Fibroblast of villous mesenchyme (primary cell): ENCODE data around the gene AURKB. TPM values are rescaled to one million over a fixed set of nuclear protein-coding genes. Genes with fewer than 3 reads are reported as not detected.

Experiments used
- DNase-seq: peaks from one replicate; pipeline ENCODE4 v3.0.0-alpha.2; 2010; ENCODE audit warnings: low read depth
- H3K4me3 ChIP-seq: 2 replicates; pipeline ENCODE4 v1.5.1; 2011; ENCODE audit warnings: low read depth, mild to moderate bottlenecking, low read length
- total RNA-seq: library from RNA; depleted of rRNA; stranded (reverse); fragments of >200 nt; gene quantifications from 2 replicates; pipeline ENCODE4 v1.2.3, GENCODE V29; 2012
- TF ChIP-seq, protein P1 (sequence below): IDR thresholded peaks from 2 replicates; pipeline ENCODE4 v1.5.1; 2012; ENCODE audit warnings: low read depth, mild to moderate bottlenecking, low read length; ENCODE audit not compliant: insufficient read depth

The AURKB gene
- total RNA-seq, 1 donor: 19.0 TPM

DNA sequence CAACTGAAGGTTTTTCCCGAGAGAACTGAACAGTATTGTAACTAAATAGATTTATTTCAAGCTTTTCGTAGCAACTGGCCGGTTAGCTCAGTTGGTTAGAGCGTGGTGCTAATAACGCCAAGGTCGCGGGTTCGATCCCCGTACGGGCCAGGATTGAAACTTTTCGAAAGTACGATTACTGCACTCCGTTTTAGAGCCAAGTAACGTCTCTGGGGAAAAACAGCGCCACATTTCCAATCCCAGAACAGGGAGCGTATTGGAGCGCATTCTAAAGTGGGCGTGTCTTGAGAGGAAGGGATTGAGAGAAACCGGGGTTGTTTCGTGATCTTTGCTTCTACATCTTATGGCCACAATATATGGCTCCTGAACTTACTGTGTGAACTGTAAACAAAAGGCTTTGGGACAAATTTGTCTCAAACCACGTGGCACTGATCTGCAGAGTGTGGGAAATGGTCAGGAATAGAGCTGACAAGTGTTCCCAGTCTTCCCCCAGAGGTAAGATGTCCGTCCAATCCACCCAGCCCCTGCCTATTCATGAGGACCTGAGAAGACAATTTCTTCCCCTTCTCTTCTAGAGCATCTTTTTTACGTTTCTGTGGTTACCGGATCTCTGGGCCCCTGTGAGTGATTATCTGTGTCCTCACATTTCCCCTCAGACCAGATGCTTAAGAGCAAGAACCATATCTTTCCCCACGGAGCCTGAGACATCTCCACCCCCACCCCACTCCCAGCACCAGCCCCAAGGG, 22.7 kb downstream of the AURKB start:
- peak overlapping the region; percentile 98 for H3K4me3 ChIP-seq
- peak; percentile 100 for DNase-seq
- TF ChIP-seq, protein P1, sequence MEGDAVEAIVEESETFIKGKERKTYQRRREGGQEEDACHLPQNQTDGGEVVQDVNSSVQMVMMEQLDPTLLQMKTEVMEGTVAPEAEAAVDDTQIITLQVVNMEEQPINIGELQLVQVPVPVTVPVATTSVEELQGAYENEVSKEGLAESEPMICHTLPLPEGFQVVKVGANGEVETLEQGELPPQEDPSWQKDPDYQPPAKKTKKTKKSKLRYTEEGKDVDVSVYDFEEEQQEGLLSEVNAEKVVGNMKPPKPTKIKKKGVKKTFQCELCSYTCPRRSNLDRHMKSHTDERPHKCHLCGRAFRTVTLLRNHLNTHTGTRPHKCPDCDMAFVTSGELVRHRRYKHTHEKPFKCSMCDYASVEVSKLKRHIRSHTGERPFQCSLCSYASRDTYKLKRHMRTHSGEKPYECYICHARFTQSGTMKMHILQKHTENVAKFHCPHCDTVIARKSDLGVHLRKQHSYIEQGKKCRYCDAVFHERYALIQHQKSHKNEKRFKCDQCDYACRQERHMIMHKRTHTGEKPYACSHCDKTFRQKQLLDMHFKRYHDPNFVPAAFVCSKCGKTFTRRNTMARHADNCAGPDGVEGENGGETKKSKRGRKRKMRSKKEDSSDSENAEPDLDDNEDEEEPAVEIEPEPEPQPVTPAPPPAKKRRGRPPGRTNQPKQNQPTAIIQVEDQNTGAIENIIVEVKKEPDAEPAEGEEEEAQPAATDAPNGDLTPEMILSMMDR: no peak

DNA sequence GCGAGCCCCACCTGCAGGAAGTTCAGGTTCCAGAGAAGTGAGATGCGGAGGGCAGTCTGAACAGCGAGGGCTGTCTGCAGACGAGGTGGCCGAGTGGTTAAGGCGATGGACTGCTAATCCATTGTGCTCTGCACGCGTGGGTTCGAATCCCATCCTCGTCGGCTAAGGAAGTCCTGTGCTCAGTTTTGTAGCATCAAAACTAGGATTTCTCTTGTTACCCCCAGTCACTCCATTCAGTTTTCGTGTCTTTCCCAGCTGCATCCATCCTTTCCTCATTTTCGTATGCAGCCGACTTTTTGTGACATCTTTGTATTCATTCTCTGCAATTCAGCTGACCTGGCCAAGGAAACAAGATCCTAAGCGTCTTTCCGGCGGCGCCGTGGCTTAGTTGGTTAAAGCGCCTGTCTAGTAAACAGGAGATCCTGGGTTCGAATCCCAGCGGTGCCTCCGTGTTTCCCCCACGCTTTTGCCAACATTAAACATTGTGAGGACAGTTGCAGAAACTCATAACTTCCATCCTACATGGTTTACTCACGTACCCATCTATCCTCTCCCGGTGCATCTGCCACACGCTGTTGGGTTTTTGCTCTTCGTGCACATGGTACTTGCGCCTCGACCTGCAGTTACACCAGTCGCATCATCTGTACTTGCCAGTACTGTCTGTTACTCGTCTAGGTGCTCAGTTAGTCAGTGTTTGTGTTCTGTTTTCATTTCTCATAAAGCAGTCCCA, 23.4 kb downstream of the AURKB start:
- TF ChIP-seq, protein P1: peak; percentile 39
- peak overlapping the region; percentile 98 for H3K4me3 ChIP-seq
- peak; percentile 96 for DNase-seq

DNA sequence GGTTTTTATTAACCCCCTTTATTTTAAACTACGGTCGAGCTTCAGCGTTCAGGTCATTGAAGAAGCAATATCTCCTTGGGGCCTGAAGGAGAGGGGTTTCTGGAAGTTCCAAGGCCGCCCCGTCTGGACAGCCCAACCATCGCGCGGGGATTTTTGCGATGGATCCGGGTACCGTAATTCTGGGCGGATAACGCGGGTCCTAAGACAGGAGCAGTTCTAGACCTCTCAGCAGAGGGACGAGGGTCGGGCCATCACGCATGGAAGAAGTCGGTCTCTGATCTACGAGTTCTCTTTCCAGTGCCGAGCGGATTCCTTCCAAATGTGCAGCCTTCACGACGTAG, 24.0 kb downstream of the AURKB start:
- no peak for DNase-seq
- TF ChIP-seq, protein P1: no peak
- H3K4me3 ChIP-seq: peak overlapping the region; percentile 98

DNA sequence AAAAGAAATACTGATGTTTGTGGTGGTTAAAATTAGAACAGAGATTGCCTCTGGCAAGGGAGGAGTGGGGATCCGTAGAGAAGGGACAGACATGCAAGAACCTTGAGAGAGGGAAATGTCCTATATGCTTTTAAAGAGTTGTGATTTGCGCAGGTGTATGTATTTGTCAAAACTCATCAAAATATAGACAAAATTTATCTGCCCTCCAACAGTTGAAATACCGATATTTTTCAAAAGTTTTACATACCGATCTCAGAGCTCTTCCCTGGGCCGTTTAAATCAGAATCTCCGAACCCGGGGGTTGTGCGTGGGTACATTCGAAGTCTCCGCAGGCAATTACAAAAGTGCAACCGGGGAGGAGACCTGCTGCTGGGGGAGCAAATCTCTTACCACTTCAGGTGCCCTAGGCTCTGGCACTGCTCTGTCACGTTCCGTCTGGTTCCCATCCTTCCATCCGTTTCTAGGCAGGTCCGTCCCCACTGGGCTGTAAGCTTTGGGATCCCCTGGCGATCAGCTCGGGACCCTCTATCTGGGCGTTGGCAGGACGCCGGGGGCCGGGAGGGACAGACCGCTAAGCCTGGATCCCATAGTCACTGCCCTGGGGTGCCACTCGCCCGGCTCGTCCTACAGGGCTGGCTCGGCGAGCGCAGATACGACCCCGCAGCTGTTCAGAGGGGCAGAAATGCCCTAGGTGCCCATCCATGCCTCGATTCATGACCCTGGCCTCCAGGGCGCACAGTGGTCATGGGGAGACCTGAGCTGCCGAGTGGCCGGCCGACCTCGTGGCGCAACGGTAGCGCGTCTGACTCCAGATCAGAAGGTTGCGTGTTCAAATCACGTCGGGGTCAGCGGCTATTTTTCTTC, 24.6 kb downstream of the AURKB start:
- DNase-seq: peak; percentile 74
- TF ChIP-seq, protein P1: no peak
- peak overlapping the region; percentile 98 for H3K4me3 ChIP-seq

DNA sequence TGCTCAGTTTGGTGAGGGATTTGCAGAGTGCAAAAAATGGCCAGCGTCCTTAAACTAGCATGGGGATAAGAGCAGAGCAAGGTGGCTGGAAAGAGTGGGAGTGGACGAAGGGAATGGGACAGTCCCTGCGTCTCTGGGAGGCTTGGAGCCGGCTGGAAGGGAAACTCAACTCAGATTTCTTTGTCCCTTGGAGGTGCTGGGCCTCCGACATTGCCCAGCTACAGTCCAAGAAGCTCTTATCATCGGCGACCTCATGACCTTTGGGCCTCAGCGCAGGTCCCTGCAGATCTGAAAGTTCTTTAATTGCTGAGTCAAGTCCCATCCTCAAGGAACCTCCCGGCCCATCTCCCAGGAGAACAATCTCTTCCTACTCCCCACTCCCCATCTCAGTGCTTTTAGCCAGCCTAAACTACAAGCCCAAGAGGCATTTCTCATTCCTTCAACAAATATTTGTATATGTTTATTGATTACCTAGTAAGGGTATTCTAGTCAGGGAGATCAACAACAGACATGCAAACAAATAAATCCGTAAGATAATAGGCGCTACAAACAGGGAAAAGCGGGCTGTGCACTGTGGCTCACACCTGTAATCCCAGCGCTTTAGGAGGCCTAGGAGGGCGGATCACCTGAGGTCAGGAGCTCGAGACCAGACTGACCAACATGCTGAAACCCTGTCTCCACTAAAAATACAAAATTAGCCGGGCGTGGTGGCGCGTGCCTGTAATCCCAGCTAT, 33.2 kb downstream of the AURKB start:
- TF ChIP-seq, protein P1: no peak
- DNase-seq: no peak
- peak overlapping the region; percentile 75 for H3K4me3 ChIP-seq

DNA sequence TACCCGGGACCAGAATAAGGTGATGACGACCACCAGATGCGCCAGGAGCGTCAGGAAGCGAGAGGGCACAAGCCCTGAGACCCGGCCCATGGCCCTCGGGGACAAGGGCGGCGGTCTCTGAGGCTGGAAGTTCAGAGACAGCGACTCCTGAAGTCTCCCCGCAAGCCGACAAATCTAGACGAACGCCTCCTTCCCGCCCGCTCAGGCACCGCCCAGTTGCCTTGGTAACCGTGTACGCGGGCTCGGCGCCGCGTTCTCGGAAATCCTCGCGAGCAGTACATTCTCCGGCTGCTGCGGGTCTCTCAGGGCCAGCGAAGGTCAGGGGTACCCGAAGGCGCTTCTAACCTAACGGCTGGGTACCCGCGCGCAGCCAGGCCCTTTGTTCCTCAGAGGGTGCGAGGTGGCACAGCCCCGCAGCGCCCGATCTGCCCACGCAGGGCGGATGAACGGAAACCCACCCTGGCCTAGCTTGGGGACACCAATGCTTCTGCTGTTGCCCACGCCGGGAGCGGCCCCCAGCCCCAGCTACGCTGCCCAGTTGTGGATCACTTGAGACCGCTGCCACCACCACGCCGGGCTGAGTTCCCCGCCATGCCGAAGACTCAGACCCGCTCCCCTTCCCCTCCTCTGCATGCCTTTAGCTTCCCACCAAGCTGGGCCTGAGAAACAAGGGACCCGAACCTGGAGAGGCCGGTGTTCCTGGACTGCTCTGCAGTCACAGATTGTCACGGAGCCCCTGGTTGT, 34.0 kb downstream of the AURKB start, which contains the start of gene TMEM107:
TMEM107 (minus strand) TSS at position 184 of the 744 bp plus-strand sequence; CDS start at position 90, 94 bp downstream.
- TF ChIP-seq, protein P1: peak; percentile 12
- peak within 1 kb of the TSS; percentile 75 for H3K4me3 ChIP-seq
- DNase-seq: peak; percentile 83
